T-helper 1 cell (primary cell): Measurements from ENCODE around the gene SESTD1.
A peak's percentile ranks its signal among the peaks of the same experiment; 100 is the strongest.
"Not testable (repeated sequence)": the region's sequence is repeated elsewhere in the genome, so short reads cannot be mapped to it uniquely, and the experiment has no call there.

ENCODE experiments used
- DNase-seq, 5 donors: peaks; one replicate each; pipeline ENCODE4 v3.0.0-alpha.2; 2012 to 2020

SESTD1 gene

GRCh38 chr2:179265082-179265510, 464 bp upstream of the SESTD1 start:
- DNase-seq: no peak

GRCh38 chr2:179263446-179264367, 925 bp downstream of the SESTD1 start:
- DNase-seq: peak; percentile 10 to 37 (median 18)

GRCh38 chr2:179263015-179263414, 1.6 kb downstream of the SESTD1 start:
- DNase-seq: no peak

- DNase-seq: no peak
Measured at GRCh38 chr2:179262077-179262660, 2.5 kb downstream of the SESTD1 start.

GRCh38 chr2:179261151-179261825, 3.3 kb downstream of the SESTD1 start:
- DNase-seq: no peak

GRCh38 chr2:179260224-179260623, 4.4 kb downstream of the SESTD1 start:
- no peak for DNase-seq

GRCh38 chr2:179255129-179255528, 9.5 kb downstream of the SESTD1 start:
- DNase-seq: no peak

GRCh38 chr2:179253226-179253625, 11.4 kb downstream of the SESTD1 start:
- no peak for DNase-seq

- DNase-seq: no peak
Measured at GRCh38 chr2:179252423-179252822, 12.2 kb downstream of the SESTD1 start.

GRCh38 chr2:179251870-179252269, 12.8 kb downstream of the SESTD1 start:
- DNase-seq: no peak

GRCh38 chr2:179250848-179251504, 13.7 kb downstream of the SESTD1 start:
- no peak for DNase-seq

- no peak for DNase-seq
Measured at GRCh38 chr2:179250095-179250494, 14.5 kb downstream of the SESTD1 start.

- no peak for DNase-seq
Measured at GRCh38 chr2:179248024-179248348, 16.6 kb downstream of the SESTD1 start.

GRCh38 chr2:179247318-179248023, 17.2 kb downstream of the SESTD1 start:
- no peak for DNase-seq

GRCh38 chr2:179245843-179246242, 18.8 kb downstream of the SESTD1 start:
- DNase-seq: not testable (repeated sequence)

GRCh38 chr2:179243046-179243445, 21.6 kb downstream of the SESTD1 start:
- no peak for DNase-seq

- no peak for DNase-seq
Measured at GRCh38 chr2:179240481-179241451, 23.9 kb downstream of the SESTD1 start.

GRCh38 chr2:179239838-179240237, 24.8 kb downstream of the SESTD1 start:
- DNase-seq: no peak

- DNase-seq: peak in 1 of 5 donors; percentile 47
Measured at GRCh38 chr2:179239195-179239594, 25.4 kb downstream of the SESTD1 start.

- no peak for DNase-seq
Measured at GRCh38 chr2:179238027-179238426, 26.6 kb downstream of the SESTD1 start.
